Smooth muscle cell (in vitro differentiated cells): ENCODE results near the gene EMB. TPM values are rescaled to one million over a fixed set of nuclear protein-coding genes. Genes with fewer than 3 reads are reported as not detected.
"Not testable (repeated sequence)": the region's sequence is repeated elsewhere in the genome, so short reads cannot be mapped to it uniquely, and the experiment has no call there.

Source experiments
- DNase-seq: peaks from one replicate; lab custom pipeline; 2025; ENCODE audit not compliant: unreplicated experiment; lab: John Stamatoyannopoulos, UW
- H2AFZ ChIP-seq: fragments of 200-600 bp; sonication (generic); 2 replicates; pipeline ENCODE4 v1.6.0; 2016; ENCODE audit warnings: antibody characterized with exemption, low read depth, mild to moderate bottlenecking
- H3F3A ChIP-seq: fragments of 200-600 bp; sonication (generic); 2 replicates; pipeline ENCODE4 v1.6.0; 2017; ENCODE audit warnings: antibody characterized with exemption, low read depth
- H3K27ac ChIP-seq: fragments of 200-600 bp; sonication (generic); 2 replicates; pipeline ENCODE4 v1.5.1; 2016; ENCODE audit warnings: low read depth, mild to moderate bottlenecking
- H3K27me3 ChIP-seq: fragments of 200-600 bp; sonication (generic); 2 replicates; pipeline ENCODE4 v1.6.1; 2016; ENCODE audit warnings: low read depth, mild to moderate bottlenecking
- H3K36me3 ChIP-seq: fragments of 200-600 bp; sonication (generic); 2 replicates; pipeline ENCODE4 v1.5.1; 2016; ENCODE audit warnings: low read depth
- H3K4me1 ChIP-seq: fragments of 200-600 bp; sonication (generic); 2 replicates; pipeline ENCODE4 v1.5.1; 2016; ENCODE audit warnings: low read depth
- H3K4me2 ChIP-seq: fragments of 200-600 bp; sonication (generic); 2 replicates; pipeline ENCODE4 v1.6.0; 2016; ENCODE audit warnings: mild to moderate bottlenecking
- H3K4me3 ChIP-seq: fragments of 200-600 bp; sonication (generic); 2 replicates; pipeline ENCODE4 v1.5.1; 2016; ENCODE audit warnings: mild to moderate bottlenecking
- H3K79me2 ChIP-seq: fragments of 200-600 bp; sonication (generic); 2 replicates; pipeline ENCODE4 v1.6.0; 2016; ENCODE audit warnings: low read depth, mild to moderate bottlenecking
- H3K9ac ChIP-seq: fragments of 200-600 bp; sonication (generic); 2 replicates; pipeline ENCODE4 v1.6.0; 2016; ENCODE audit warnings: low read depth
- H3K9me3 ChIP-seq: fragments of 200-600 bp; sonication (generic); replicated peaks from 2 replicates; pipeline ENCODE4 v1.5.1; 2016; ENCODE audit warnings: low read depth
- H4K20me1 ChIP-seq: fragments of 200-600 bp; sonication (generic); 2 replicates; pipeline ENCODE4 v1.6.0; 2016; ENCODE audit warnings: low read depth
- WGBS: methylation state at CpG from one replicate; pipeline ENCODE4 v1.1.7; 2016; ENCODE audit warnings: low lambda C conversion rate; 5-methylcytosine and 5-hydroxymethylcytosine counted together
- polyA plus RNA-seq: library from polyadenylated mRNA; unstranded; fragments of >200 nt; fragmentation: Nextera tagmentation; extraction: Ambion mirVana; gene quantifications from 2 replicates; pipeline ENCODE4 v1.2.1, GENCODE V29; 2016
- total RNA-seq: library from RNA; depleted of rRNA; stranded (reverse); fragments of >200 nt; gene quantifications from 2 replicates; pipeline ENCODE4 v1.2.3, GENCODE V29; 2014
- TF ChIP-seq, protein P1 (sequence below): fragments of 200-600 bp; sonication (generic); IDR thresholded peaks from 2 replicates; pipeline ENCODE4 v1.5.1; 2017; ENCODE audit warnings: borderline replicate concordance, mild to moderate bottlenecking, antibody characterized with exemption; ENCODE audit not compliant: insufficient read depth, poor library complexity, severe bottlenecking

The EMB gene
- total and polyA plus RNA-seq, 2 experiments from 2014 or later, result 6.6 to 19.5 TPM

GRCh38 chr5:50406877-50407276 is 34.2 kb downstream of the EMB start:
- no peak overlapping the region for H3K4me2 ChIP-seq
- no peaks in the 10 kb centered on the region for H3K9me3 ChIP-seq
- TF ChIP-seq, protein P1, sequence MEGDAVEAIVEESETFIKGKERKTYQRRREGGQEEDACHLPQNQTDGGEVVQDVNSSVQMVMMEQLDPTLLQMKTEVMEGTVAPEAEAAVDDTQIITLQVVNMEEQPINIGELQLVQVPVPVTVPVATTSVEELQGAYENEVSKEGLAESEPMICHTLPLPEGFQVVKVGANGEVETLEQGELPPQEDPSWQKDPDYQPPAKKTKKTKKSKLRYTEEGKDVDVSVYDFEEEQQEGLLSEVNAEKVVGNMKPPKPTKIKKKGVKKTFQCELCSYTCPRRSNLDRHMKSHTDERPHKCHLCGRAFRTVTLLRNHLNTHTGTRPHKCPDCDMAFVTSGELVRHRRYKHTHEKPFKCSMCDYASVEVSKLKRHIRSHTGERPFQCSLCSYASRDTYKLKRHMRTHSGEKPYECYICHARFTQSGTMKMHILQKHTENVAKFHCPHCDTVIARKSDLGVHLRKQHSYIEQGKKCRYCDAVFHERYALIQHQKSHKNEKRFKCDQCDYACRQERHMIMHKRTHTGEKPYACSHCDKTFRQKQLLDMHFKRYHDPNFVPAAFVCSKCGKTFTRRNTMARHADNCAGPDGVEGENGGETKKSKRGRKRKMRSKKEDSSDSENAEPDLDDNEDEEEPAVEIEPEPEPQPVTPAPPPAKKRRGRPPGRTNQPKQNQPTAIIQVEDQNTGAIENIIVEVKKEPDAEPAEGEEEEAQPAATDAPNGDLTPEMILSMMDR, result no peak
- H3K27me3 ChIP-seq, result no peaks in the 10 kb centered on the region
- DNase-seq, result no peak
- H3F3A ChIP-seq, result no peaks in the 10 kb centered on the region
- no peak overlapping the region for H3K27ac ChIP-seq
- 100% methylated on average over 1 of the region's 1 CpG for WGBS
- no peak overlapping the region for H3K9ac ChIP-seq
- H3K79me2 ChIP-seq, result no peaks in the 10 kb centered on the region
- H4K20me1 ChIP-seq, result no peaks in the 10 kb centered on the region
- no peaks in the 10 kb centered on the region for H3K36me3 ChIP-seq
- no peak overlapping the region for H3K4me3 ChIP-seq
- no peaks in the 10 kb centered on the region for H3K4me1 ChIP-seq
- H2AFZ ChIP-seq, result no peak overlapping the region

GRCh38 chr5:50401336-50401735 is 39.8 kb downstream of the EMB start:
- 89% methylated on average over 3 of the region's 3 CpGs for WGBS
- Histone ChIP-seq H3K79me2 (no peaks in the 10 kb centered on the region), H2AFZ (no peak overlapping the region), H3K4me1 (no peaks in the 10 kb centered on the region), H3F3A (no peaks in the 10 kb centered on the region), H3K4me3 (no peak overlapping the region), H3K4me2 (no peak overlapping the region), H3K9ac (no peak overlapping the region), H4K20me1 (no peaks in the 10 kb centered on the region), H3K36me3 (no peaks in the 10 kb centered on the region), H3K27me3 (no peaks in the 10 kb centered on the region), H3K9me3 (no peaks in the 10 kb centered on the region), H3K27ac (no peak overlapping the region)
- TF ChIP-seq, protein P1, result no peak
- DNase-seq, result no peak

DNA sequence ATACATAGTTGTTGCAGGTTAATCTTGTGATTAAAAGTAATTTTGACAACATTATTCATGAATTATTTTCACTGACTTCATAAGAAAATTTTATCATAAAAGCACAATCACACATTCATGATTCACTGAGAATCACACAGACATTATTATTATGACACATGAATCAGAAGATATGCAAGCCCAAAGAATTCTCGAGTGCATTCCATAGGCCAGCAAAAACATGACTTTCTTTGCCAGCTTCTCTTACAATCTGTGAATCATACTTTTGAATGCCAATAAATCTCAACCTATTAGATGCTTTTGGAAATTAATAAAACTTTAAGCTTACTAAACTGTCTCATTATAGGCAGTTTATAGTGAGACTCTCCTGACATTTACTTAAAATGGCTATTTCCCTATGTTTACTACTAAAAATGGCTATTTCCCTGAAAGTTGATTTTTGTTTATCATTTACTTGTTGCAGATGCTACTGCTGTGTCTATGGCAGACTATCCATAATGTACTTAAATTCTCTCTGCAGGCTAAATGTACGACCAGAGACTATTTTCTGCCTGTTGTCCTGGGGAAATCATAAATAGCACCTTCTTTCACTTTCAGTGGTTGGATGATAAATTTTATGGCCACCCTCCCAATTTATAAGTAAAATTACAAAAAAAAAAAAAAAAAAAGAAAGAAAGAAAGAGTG is 47.0 kb downstream of the EMB start:
- not testable (repeated sequence) for H3K4me3 ChIP-seq, H3K27ac ChIP-seq, H3K4me2 ChIP-seq, H3K9me3 ChIP-seq, H3K79me2 ChIP-seq, H3K4me1 ChIP-seq, H3F3A ChIP-seq, DNase-seq, H3K9ac ChIP-seq, H2AFZ ChIP-seq, H3K36me3 ChIP-seq, H4K20me1 ChIP-seq, H3K27me3 ChIP-seq
- 75% methylated on average over 2 of the region's 2 CpGs for WGBS

- not testable (repeated sequence) for DNase-seq, H3K4me2 ChIP-seq, H4K20me1 ChIP-seq, H3K27me3 ChIP-seq, H3F3A ChIP-seq, H3K9me3 ChIP-seq, H3K27ac ChIP-seq, H3K36me3 ChIP-seq, H2AFZ ChIP-seq, H3K4me1 ChIP-seq, H3K4me3 ChIP-seq, H3K79me2 ChIP-seq, H3K9ac ChIP-seq
- WGBS, result 81% methylated on average over 3 of the region's 3 CpGs
These were observed 48.8 kb downstream of the EMB start for GRCh38 chr5:50392289-50392688.

DNA sequence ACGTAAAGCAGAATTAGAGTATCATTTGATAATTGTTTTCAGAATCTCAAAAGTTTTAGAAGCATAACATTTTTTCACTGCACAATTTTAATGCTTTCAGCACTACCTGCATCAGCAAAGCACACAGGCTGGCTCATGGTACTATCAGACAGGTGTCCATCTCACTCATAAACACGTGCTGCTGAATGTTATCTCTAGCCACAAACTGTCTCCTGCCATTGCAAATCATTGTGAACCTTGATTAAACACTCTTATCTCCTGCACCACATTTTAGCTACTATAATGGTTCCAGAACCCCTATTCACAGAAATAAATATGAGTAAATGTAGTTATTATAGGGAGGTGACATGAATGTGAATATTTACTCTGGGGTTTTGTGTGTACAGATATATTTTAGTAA is 56.7 kb downstream of the EMB start:
- not testable (repeated sequence) for H2AFZ ChIP-seq, H3F3A ChIP-seq, H3K4me3 ChIP-seq, H3K36me3 ChIP-seq, H3K9me3 ChIP-seq, H4K20me1 ChIP-seq, H3K27me3 ChIP-seq, H3K27ac ChIP-seq, H3K4me2 ChIP-seq, DNase-seq, H3K9ac ChIP-seq, H3K4me1 ChIP-seq, H3K79me2 ChIP-seq
- WGBS, result 89% methylated on average over 2 of the region's 2 CpGs

DNA sequence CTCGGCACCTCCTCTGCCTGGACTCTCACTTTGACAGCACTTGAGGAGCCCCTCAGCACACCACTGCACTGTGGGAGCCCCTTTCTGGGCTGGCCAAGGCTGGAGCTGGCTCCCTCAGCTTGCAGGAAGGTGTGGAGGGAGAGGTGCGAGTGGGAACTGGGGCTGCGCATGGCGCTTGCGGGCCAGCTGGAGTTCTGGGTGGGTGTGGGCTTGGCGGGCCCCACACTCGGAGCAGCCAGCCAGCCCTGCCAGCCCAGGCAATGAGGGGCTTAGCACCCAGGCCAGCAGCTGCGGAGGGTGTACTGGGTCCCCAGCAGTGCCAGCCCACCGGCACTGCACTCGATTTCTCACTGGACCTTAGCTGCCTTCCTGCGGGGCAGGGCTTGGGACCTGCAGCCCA is 64.4 kb downstream of the EMB start:
- not testable (repeated sequence) for H3K36me3 ChIP-seq, H3K4me1 ChIP-seq, H3K27me3 ChIP-seq, H4K20me1 ChIP-seq, H3K79me2 ChIP-seq, H3K4me2 ChIP-seq, H3K4me3 ChIP-seq, H3K27ac ChIP-seq, H3K9me3 ChIP-seq, DNase-seq, H3K9ac ChIP-seq, H2AFZ ChIP-seq, H3F3A ChIP-seq
- WGBS, result 93% methylated on average over 10 of the region's 11 CpGs

- H4K20me1 ChIP-seq, H3K9me3 ChIP-seq, H3K4me1 ChIP-seq, DNase-seq, H3K36me3 ChIP-seq, H3K4me2 ChIP-seq, H3F3A ChIP-seq, H3K9ac ChIP-seq, H3K79me2 ChIP-seq, H3K27me3 ChIP-seq, H3K27ac ChIP-seq, H3K4me3 ChIP-seq, H2AFZ ChIP-seq: not testable (repeated sequence)
- 87% methylated on average over 15 of the region's 16 CpGs for WGBS
These were observed 71.6 kb downstream of the EMB start for GRCh38 chr5:50369287-50370033.
